Brain pericyte (primary cell): ENCODE data around the gene TECPR2.

Experiments used
- DNase-seq: peaks from one replicate; pipeline ENCODE4 v3.0.0-alpha.2; 2012; ENCODE audit warnings: low read depth, low spot score

The TECPR2 gene

GRCh38 chr14:102495491-102496330, 133.0 kb downstream of the TECPR2 start:
- DNase-seq = no peak

GRCh38 chr14:102496331-102496691, 133.6 kb downstream of the TECPR2 start:
- DNase-seq = no peak

GRCh38 chr14:102496958-102497744, 134.4 kb downstream of the TECPR2 start:
- no peak for DNase-seq

GRCh38 chr14:102497998-102498677, 135.4 kb downstream of the TECPR2 start:
- DNase-seq = no peak

- DNase-seq = no peak
These were observed 136.0 kb downstream of the TECPR2 start for GRCh38 chr14:102498678-102499265.

- DNase-seq = no peak
These were observed 136.8 kb downstream of the TECPR2 start for GRCh38 chr14:102499401-102500157.

- peak; percentile 76 for DNase-seq
These were observed 137.5 kb downstream of the TECPR2 start for GRCh38 chr14:102500158-102500662.

GRCh38 chr14:102500713-102501112, 138.0 kb downstream of the TECPR2 start:
- no peak for DNase-seq

GRCh38 chr14:102501751-102502315, 139.1 kb downstream of the TECPR2 start:
- DNase-seq = no peak

GRCh38 chr14:102502571-102502970, 139.8 kb downstream of the TECPR2 start:
- DNase-seq = no peak

- DNase-seq = no peak
These were observed 141.0 kb downstream of the TECPR2 start for GRCh38 chr14:102503641-102504327.

- DNase-seq = no peak
These were observed 141.7 kb downstream of the TECPR2 start for GRCh38 chr14:102504328-102504999.

- DNase-seq = no peak
These were observed 142.4 kb downstream of the TECPR2 start for GRCh38 chr14:102505000-102505619.

GRCh38 chr14:102505775-102506625, 143.3 kb downstream of the TECPR2 start:
- no peak for DNase-seq

- no peak for DNase-seq
These were observed 143.8 kb downstream of the TECPR2 start for GRCh38 chr14:102506626-102506925.

GRCh38 chr14:102507081-102507856, 144.5 kb downstream of the TECPR2 start:
- no peak for DNase-seq

GRCh38 chr14:102507857-102508312, 145.1 kb downstream of the TECPR2 start:
- DNase-seq = no peak
